ENCODE results near the gene POLE2. TPM values are rescaled to one million over a fixed set of nuclear protein-coding genes. Genes with fewer than 3 reads are reported as not detected.

Gene POLE2
- total RNA-seq, 1 experiment from 2014 or later: 24.5 TPM

- peak; percentile 69 for DNase-seq (ENCODE audit: low read depth, low spot score)
- peak; percentile 75 for ATAC-seq
- POLR2A ChIA-PET: interaction anchor here (0.6 to 1.6 kb wide), 5 partner anchors 9 to 22 kb away, joined by 4 to 12 read pairs (median 6); partner anchors contain the start of genes MGAT2, RPL36AL and RPS29
- Histone ChIP-seq H2AFZ (ENCODE audit: low read depth, low read length, poor library complexity, severe bottlenecking) (peak within 1 kb of the TSS; percentile 22), H3K9ac (ENCODE audit: low read length) (peak within 1 kb of the TSS; percentile 100), H3K79me2 (ENCODE audit: insufficient read depth, low read length) (peaks cover 56% of the 10 kb centered on the region), H4K20me1 (ENCODE audit: insufficient read depth) (no peaks in the 10 kb centered on the region), H3K4me3 (replicated peaks in 1 of 2; ENCODE audit: low read depth in 1 of 2, low read length in 2 of 2) (peak within 1 kb of the TSS; percentile 94 to 99), H3K9me3 (ENCODE audit: control insufficient read depth in 1 of 2, insufficient read depth in 1 of 2, low read depth in 1 of 2, low read length in 2 of 2) (no peaks in the 10 kb centered on the region), H3K9me2 (ENCODE audit: insufficient read depth) (no peaks in the 10 kb centered on the region), H3K4me2 (ENCODE audit: low read length) (peak within 1 kb of the TSS; percentile 95), H3K4me1 (ENCODE audit: control insufficient read depth in 1 of 2, insufficient read depth in 2 of 2, low read length in 2 of 2) (peaks cover 26 to 47% of the 10 kb centered on the region in 2 experiments), H3K36me3 (ENCODE audit: control insufficient read depth in 1 of 2, insufficient read depth in 2 of 2, low read length in 2 of 2) (peaks cover 0 to 4% of the 10 kb centered on the region in 2 experiments; a peak in 1 of 4 replicates), H3K27ac (ENCODE audit: low read depth, low read length) (peak within 1 kb of the TSS; percentile 99), H3K27me3 (ENCODE audit: insufficient read depth, low read length) (no peaks in the 10 kb centered on the region)
- RAD21 ChIA-PET (ENCODE audit: low non-redundant PET in 1 of 2, low total read pairs in 2 of 2, uncharacterized antibody in 2 of 2, unreplicated experiment in 2 of 2): no interaction called here
- no TSS peak for BruUV-seq (replicated peaks)
- TF ChIP-seq EZH2phosphoT487 (IDR thresholded peaks at IDR 0.05; ENCODE audit: borderline replicate concordance) (no peak), POLR2A (IDR thresholded peaks at IDR 0.05; ENCODE audit: borderline replicate concordance, extremely low read depth, insufficient read depth, insufficient read length) (peak; percentile 62), YY1 (IDR thresholded peaks at IDR 0.05; ENCODE audit: extremely low read depth, insufficient replicate concordance, low read depth, low read length) (peak; percentile 89), SP1 (IDR thresholded peaks at IDR 0.05; ENCODE audit: low read depth) (0 out of 2 replicates have a peak, but pooled peaks have one; percentile 11), POLR2AphosphoS5 (IDR thresholded peaks at IDR 0.05; ENCODE audit: low read depth, low read length) (peak; percentile 72; the same call in 1 of the 2 replicates), ZBTB33 (IDR thresholded peaks at IDR 0.05; ENCODE audit: extremely low read depth, insufficient replicate concordance, low read length) (no peak), ZNF274 (IDR thresholded peaks at IDR 0.05; ENCODE audit: low read depth, low read length) (no peak), MAX (IDR thresholded peaks at IDR 0.05) (peak; percentile 83), FOSL1 (IDR thresholded peaks at IDR 0.05; ENCODE audit: low read depth) (no peak), CBX3 (IDR thresholded peaks at IDR 0.05; ENCODE audit: low read depth) (0 out of 2 replicates have a peak, but pooled peaks have one; percentile 30), TCF7L2 (IDR thresholded peaks at IDR 0.05; ENCODE audit: borderline replicate concordance, extremely low read depth, insufficient read depth, insufficient read length) (peak; percentile 45), SIN3A (IDR thresholded peaks at IDR 0.05; ENCODE audit: low read depth) (peak; percentile 78; the same call in 1 of the 2 replicates), ZFX (IDR thresholded peaks at IDR 0.05) (peak; percentile 36; the same call in 1 of the 2 replicates)
- TF ChIP-seq, protein P1, sequence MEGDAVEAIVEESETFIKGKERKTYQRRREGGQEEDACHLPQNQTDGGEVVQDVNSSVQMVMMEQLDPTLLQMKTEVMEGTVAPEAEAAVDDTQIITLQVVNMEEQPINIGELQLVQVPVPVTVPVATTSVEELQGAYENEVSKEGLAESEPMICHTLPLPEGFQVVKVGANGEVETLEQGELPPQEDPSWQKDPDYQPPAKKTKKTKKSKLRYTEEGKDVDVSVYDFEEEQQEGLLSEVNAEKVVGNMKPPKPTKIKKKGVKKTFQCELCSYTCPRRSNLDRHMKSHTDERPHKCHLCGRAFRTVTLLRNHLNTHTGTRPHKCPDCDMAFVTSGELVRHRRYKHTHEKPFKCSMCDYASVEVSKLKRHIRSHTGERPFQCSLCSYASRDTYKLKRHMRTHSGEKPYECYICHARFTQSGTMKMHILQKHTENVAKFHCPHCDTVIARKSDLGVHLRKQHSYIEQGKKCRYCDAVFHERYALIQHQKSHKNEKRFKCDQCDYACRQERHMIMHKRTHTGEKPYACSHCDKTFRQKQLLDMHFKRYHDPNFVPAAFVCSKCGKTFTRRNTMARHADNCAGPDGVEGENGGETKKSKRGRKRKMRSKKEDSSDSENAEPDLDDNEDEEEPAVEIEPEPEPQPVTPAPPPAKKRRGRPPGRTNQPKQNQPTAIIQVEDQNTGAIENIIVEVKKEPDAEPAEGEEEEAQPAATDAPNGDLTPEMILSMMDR (IDR thresholded peaks at IDR 0.05 in 2 of 3, conservative IDR thresholded peaks at IDR 0.05 in 1 of 3; ENCODE audit: borderline replicate concordance in 1 of 3, insufficient read depth in 1 of 3, low read depth in 2 of 3, low read length in 2 of 3): no peak
- TF ChIP-seq, protein P2, sequence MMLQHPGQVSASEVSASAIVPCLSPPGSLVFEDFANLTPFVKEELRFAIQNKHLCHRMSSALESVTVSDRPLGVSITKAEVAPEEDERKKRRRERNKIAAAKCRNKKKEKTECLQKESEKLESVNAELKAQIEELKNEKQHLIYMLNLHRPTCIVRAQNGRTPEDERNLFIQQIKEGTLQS (IDR thresholded peaks at IDR 0.05): no peak
- intact Hi-C loops (cut with micrococcal nuclease): no loop called here
- CTCF ChIA-PET: interaction anchor here (0.7 to 2.2 kb wide), 3 partner anchors 12 to 35 kb away, joined by 3 to 9 read pairs (median 3); partner anchors contain the start of gene RPS29
Measured at GRCh38 chr14:49598485-49599300, 89.3 kb downstream of the POLE2 start, which contains the start of gene LRR1. Gene LRR1 (plus strand): TSS chr14:49598940. CDS start chr14:49599021, 81 bp downstream.
